IPS-NIHi7 (cell line): ENCODE data around the gene NRCAM.

Experiments used
- DNase-seq: peaks from one replicate; pipeline ENCODE4 v3.0.0; 2012; ENCODE audit warnings: mixed read lengths; ENCODE audit errors: extremely low spot score

Gene NRCAM

DNA sequence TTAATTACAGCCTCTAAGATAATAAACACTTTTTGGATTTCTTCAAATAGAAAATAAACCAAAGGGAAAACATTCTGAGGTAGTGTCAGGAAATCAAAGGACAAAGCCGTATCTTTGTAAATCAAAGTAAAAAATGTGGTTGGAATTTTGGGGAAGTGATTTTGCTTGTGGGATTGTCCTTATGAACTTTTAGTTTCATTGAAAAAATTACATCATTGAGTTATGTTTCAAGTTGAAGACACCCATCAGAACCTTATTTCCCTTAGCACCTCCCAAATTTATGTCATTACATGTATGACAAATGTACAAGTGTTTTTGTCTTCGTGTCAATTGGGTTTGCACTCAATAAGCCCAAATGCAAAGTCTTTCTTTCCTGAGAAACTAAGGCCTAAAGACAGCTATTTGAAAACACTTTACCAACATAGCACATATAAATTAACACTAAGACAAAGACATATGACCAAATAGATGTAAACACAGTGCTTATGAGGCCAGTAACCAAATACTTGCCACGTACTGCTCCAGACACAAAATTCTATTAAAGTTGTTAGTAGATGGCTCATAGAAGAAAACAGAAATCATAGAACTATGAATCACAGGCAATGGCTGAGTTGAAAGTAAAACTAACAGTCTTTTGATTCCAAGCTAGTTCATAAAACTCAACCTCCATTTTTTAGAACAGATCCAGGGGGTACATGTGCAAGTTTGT lies 299.2 kb downstream of the NRCAM start:
- no peak for DNase-seq

DNA sequence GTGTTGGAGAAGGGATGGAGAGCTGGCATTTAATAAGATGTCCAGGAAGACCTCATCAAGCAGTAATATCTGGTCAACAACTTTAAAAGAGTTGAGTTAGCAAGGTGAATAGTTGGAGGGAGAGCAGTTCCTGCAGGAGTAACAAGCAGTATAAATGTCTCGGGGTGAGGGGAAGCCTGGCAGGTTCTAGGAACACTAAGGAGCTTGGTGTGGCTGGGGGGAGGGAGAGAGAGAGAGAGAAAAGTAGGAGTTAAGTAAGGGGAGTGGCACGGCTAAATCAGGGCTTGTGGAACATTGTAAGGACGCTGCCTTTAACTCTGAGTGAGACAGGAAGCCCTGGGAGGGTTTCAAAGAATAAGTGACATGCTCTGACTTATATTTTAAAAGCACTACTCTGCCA lies 304.0 kb downstream of the NRCAM start:
- no peak for DNase-seq

DNA sequence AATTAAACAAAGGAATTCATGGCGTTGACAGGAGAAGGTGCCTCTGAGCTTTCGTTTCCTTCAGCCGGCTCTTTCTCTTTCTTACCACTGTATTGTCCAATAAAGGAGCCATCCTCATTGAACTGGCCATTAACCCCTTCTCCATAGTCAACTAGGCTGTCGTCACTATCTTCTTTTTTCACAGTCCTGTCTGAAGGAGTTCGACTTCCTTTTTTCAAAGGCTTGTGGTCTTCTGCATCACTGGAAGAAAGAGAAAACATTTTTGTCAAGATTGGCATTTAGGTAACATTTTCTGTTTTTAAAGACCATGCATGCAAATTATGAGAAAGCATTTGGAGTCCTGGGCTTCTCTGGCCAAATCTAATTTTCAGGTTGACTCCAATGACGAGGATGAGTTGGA lies 306.3 kb downstream of the NRCAM start:
- DNase-seq, result no peak

DNA sequence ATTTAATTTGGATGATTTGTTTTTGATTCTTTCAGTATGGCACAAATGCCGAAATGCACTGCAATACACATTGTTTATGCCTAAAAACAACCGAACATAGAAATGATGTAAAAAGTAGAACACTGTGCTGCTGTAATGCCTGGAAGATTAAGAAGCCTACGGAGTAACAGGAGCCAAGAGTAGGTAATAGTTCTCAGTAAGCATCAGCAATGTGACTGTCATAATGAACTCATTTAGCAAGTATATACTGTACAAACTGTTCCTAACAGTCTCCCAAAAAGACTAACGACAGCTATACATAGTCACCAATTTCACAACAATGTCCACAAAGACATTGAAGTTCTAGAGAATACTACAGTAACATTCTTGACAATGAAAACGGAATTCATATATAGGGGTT lies 307.1 kb downstream of the NRCAM start:
- no peak for DNase-seq

DNA sequence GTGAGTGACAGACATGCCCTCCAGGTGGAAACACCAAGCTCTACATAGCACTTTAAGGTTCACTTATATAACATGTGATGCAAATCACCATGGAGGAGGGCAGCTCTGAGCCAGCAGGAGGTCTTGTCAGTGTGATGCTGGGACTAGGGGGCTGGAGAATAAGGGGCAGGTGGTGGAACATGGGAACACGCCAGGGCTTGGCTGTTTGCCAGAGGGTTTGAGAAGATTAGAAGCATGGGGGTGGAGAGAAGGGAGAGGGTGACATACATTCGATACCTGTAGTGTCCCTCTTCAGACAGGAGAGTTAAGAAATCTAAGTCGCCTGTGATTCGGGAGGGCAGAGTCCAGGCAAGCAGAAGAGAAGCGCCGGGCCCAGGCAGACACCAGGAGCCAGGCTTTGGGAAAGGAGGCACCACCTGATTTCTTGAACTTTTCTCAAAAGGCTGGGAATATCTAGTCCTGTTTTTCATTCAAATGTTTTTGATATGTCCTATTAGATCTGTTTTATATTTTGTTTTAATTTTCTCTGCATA lies 309.1 kb downstream of the NRCAM start:
- no peak for DNase-seq

DNA sequence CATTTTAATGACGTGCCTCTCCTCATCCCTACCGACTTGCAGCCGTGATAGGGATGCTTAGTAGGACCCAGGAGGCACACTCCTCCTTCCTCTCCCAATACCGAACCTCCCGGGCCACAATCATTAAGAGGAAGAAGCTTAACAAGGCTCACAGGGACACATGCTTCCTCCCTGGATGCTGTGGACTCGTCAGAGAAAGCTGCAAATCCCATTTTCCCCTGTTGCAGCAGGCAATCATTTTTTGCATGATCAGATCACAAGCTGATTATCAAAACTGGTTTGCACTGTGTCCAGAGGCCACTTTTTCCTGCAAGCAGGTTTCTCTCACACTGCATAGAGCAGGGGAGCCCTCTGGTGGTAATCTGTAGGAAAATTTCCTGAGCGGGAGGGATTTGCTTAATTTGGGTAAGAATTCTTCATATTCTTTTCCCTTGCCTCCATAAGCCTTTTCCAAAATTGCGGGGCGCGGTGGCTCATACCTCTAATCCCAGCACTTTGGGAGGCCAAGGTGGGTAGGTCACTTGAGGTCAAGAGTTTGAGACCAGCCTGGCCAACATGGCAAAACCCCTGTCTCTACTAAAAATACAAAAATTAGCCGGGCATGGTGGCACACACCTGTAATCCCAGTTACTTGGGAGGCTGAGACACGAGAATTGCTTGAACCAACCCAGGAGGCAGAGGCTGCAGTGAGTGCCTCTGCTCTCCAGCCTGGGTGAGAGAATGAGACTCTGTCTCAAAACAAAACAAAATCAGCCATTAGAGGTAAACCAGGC lies 310.0 kb downstream of the NRCAM start:
- DNase-seq, result peak; percentile 62

DNA sequence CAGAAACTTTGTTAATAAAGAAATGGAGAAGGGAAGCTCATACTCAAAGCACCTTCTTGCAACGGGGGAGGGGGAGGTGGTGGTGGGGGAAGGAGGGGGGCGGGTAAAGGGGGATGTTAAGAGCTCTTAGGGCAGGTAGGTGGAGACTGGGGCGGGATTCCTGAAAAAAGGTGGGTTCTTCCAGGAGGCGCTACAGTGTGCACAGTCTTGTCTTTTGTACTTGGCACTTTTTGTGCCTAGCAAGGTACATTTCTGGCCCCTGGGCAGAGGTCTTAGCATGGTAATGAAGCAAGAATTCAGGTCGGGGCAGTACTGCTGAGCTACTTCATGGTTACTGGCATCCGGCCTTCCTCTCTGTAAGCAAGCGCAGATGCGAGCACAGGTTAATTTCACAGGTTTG lies 310.8 kb downstream of the NRCAM start:
- DNase-seq, result peak; percentile 20

DNA sequence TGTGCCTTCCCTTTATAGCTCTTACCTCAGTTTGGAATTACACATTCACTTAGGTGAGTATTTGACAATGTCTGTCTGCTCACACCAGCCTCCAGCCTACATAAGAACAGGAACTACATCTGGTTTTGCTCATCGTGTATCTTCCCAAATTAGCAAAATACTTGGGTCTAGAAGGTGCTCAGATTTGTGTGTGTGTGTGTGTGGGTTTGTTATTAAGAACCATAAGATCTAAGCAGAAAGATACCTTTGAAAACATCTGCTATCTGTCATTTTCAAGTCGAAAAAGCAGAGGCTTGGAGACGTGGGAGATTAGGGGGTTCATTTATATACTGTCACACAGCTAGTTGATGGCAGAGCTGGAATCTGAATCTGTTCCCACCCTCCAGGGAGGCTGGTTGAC lies 311.3 kb downstream of the NRCAM start:
- no peak for DNase-seq

DNA sequence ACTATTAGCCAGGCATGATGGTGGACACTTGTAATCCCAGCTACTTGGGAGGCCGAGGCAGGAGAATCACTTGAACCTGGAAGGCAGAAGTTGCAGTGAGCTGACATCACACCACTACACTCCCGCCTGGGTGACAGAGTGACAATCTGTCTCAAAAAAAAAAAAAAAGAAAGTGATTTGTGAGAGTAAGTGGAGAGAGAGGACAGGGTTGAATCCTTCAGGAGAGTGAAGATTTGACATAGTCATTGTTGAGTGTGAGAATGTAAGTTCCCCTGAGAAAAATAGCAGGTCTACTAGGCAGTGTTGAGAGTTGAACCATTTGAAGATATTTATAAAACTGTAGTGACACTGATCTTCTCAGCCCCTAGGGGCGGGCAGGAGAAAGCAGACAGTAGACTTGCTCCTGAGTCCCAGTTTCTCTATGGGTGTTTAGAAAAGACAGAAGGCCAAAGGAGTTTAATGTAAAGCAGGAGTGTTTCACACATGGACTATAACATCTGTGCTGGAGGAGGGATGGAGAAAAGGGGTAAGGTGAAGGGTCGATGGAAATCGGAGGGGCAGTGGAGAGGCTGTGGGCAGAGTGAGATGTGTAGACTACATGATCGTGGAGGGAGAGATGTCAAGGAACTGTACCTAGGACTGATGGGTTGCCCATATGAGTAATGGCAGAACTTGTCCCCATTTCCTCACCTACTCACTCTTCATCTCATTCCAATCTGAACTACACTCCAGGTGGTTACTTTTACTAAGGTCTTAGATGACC lies 312.4 kb downstream of the NRCAM start:
- DNase-seq, result no peak

DNA sequence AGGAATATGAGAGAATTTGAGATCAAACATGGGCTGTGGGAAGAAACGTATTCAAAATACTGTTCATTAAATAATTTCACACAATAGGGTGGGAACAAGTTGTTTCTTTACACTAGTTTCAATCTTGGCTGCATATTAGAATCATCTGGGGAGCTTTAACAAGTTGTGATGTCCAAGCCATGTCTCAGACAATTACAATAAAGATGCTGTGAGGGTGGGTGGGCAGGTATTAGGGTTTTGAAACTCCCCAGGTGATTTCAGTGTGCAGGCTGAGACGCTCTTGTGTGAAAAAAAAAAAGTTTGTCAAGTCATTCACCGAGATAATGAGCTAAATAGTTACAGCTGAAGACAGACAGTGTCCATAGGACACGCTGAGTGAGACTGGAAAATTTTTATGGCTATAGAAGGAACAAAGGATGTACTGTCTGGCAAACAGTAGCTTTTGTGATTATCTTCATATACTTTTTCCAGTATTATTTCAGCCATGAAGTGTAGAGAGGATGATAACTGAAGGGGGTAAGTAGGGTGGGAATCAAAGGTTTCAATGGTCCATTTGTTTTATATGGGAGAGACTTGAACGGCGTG lies 313.5 kb downstream of the NRCAM start:
- DNase-seq, result no peak

DNA sequence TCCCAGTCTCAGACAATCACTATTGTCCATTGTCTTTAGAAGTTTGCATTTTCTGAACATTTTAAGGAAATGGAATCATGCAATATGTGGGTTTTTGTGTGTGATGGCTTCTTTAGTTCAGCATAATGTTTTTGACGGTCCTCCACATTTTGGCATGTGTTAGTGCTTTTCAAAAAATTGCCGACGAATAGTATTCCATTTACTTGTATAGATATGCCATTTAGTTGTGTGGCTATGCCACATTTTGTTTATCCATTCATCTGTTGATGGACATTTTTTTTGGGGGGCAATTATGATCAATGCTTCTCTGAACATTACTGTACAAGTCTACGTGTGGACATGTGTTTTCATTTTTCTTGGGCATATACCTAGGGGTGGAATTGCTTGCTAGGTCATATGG lies 314.1 kb downstream of the NRCAM start:
- DNase-seq, result no peak

DNA sequence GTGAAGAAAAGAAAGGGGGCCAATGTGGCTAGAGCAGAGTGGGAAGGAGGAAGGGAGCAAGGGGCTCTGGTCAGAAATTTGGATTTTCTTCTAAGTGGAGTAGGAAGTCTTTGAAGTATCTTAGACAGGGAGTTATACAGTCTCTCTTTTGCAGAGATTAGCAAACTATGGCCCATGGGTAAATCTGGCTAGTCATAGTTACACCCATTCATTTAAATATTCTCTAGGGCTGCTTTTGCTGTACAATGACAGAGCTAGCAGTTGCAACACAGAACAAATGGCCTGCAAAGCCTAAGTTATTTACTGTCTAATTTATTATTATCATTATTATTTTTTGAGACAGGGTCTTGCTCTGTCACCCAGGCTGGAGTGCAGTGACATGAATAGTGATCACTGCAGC lies 315.6 kb downstream of the NRCAM start:
- DNase-seq, result no peak

DNA sequence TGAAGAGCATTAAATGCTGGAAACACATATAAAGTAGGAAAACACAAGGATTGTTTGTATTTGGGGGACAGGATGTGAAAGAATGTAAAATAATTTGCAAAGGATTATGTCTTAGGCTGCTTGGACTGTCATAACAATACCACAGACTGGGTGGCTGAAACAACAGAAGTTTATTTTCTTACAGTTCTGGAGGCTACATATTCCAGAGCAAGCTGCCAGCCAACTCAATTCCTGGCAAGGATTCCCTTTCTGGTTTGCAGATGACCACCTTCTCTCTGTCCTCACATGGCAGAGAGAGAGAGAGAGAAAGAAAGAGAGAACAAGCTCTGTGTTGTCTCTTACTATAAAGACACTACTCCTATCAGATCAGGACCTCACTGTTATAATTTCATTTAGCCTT lies 317.3 kb downstream of the NRCAM start:
- no peak for DNase-seq

DNA sequence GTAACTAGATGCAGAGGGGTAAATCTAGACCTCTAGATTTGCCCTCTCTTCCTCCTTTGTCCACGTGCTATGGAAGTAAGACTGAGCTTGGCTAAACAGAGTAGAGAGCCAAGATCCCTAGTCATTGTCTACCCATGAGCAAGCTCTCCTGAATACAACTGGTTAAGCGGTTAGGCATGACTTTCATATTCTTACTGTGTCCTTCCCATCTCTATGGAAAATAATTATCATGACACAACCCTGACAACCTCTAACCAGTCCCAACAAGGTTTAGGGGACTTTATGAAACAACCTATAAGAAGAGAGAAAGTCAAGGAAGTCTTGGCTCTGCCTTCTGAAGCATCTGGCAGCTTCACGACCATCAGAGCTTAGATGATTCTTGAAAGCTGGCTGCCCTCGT lies 318.2 kb downstream of the NRCAM start:
- DNase-seq, result no peak

DNA sequence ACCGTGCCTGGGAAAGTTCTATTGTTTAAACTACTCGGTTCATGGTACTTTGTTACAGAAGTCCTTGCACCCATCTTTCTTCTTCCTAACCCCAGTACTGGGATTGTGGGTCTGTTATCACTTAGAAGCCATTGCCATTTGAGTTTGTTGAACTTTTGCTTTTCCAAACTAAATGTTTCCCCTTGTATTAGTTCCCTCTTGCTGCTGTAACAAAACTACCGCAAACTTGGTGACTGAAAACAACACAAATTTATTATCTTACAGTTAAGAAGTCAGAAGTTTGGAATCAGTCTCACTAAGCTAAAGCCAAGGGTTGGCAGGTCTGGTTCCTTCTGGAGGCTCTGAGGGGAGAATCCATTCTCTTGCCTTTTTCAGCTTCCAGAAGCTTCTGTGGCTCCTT lies 319.2 kb downstream of the NRCAM start:
- no peak for DNase-seq

DNA sequence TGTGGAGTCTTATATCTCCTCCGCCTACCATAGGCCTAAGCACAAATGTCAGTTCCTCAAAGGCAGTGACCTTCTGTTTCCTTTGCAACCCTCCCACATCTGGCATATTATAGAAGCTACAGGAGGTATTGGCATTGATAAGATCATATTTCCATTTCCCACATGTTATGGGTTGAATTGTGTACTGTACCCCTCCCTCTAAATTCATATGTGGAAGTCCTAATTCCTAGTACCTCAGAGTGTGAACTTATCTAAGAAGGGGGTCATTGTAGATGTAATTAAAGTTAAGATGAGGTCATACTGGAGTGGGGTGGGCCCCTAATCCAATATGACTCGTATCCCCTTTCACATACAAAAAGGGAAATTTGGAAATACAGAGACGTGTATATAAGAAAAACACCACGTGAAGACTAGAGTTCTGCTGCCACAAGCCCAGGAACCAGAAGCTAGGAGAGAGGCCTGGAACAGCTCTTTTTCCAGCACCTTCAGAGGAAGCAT lies 320.0 kb downstream of the NRCAM start:
- no peak for DNase-seq

DNA sequence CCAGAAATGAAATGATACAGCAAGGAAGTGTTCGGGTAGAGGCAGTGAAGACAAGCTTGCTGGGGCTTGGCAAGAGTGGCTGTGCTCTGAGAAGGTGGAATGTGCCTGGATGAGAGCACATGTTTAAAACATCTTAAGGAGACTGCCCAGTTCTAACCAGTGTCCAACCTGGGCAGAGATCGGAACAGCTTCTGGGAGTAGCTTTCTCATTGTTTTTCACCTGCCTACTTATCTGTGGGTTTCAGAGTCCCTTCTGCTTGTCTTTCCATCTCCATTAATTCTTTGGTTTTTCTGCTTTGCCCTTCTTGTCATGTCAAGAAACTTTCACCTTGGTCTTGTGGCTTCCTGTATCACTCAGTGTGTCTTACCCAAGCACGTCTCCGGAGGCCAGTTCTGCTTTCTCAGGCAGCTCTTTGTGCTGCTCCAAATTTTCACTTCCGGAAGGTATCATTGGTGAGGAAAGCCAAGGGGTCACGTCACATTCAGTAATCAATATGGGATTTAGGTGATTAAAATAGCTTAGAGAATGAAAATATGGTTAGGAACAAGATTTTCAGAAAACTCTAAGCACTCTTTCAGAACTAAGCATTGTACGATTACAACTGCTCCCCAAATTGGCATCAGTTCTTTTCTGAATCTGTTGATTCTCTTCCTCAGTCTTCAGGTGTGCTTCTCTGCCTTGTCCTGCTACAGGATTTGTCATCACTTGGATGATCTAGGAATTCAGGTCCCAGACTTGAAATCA lies 320.6 kb downstream of the NRCAM start:
- no peak for DNase-seq

DNA sequence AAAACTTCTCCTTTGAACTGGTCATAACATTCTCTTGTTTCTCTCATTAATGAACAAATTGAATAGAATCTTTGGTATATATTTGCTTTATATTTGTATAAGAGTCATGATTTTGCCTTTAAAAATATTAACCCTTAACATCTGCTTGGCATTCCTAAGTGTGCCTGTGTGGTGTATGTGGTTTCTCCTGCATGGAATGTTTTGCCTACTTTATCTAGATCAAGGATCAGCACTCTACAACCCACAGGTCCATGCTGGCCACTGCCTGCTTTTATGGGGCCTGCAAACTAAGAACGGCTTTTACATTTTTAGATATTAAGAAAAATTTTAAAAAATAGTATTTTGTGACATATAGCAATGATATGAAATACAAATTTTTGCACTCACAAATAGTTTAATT lies 321.8 kb downstream of the NRCAM start:
- DNase-seq, result no peak

DNA sequence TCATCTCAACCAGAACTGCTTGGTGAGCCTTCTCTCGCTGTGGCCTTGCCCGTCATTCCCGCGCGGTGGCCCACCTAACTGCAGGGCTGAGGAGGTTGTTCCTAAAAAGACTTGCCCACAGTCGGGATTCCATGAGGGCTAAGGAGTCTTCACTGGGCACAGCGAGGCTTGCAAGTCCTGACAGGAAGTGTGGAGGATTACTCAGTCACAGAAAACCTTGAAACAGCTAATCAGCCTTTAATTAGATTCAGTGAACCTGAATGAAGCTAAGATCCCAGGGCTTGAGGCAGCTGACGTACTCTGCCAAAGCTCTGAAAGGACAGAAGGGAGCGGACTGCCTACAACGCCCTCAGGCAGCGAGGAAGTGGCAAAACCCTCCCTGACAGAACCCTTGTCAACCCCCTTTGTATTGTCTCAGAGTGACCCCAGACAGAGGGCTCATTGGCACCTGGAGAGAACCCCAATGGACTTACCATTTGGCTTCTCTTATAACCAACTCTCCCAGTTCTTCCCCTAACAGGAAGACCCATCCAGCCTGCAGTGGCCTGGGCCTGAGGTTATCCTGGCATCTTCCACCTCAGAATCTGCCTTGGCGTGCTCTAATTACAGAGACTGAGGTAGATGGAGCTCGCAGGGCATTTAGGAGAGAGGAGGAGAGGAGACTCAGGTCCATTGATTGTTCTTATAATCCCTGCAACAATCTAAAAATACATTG lies 323.5 kb downstream of the NRCAM start:
- DNase-seq, result peak; percentile 17

DNA sequence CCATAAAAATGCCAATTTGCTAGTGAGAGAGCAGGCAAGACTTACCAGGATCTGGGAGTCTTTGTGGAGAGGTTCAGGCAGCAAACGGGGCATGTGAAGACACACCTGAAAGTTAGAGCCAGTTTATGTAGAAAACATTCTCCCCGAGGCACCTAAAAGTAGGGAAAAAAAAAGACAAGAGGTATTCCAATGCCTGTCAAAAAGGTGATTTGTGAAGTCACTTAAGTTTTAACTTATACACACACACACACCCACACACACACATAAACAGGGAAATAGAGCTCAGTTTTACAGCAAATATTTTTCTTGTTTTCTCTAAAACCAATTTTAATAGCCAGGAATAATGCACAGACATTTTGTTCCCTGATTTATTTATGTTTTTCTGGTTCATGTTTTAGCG lies 326.0 kb downstream of the NRCAM start, which contains the start of gene LAMB4:
LAMB4 (minus strand) TSS at position 101 of the 400 bp plus-strand sequence. CDS start 7,197 bp downstream, outside the sequence.
- DNase-seq, result no peak
